22Rv1 (cell line): ENCODE data around the gene FLNB.

Experiments
- ZFX ChIP-seq: fragments of 450-650 bp; IDR thresholded peaks from 2 replicates; pipeline ENCODE4 v1.6.1; 2017; ENCODE audit warnings: antibody characterized with exemption, borderline replicate concordance
- TF ChIP-seq, protein P1 (sequence below): fragments of 450-650 bp; IDR thresholded peaks from 2 replicates; pipeline ENCODE4 v1.5.1; 2017; ENCODE audit warnings: mild to moderate bottlenecking

DNA sequence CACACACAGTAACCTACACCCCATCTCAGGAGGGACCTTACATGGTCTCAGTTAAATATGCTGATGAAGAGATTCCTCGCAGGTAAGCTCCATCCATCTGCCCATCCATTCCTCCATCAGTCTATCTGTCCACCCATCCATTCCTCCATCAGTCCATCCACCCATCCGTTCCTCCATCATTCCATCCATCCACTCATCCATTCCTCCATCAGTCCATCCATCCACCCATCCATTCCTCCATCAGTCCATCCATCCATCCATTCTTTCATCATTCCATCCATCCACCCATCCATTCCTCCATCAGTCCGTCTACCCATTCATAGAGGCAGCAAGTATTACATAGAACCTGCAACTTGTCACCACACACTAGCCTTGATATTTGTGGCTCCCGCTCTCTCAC is 124.6 kb downstream of the FLNB start:
- TF ChIP-seq, protein P1, sequence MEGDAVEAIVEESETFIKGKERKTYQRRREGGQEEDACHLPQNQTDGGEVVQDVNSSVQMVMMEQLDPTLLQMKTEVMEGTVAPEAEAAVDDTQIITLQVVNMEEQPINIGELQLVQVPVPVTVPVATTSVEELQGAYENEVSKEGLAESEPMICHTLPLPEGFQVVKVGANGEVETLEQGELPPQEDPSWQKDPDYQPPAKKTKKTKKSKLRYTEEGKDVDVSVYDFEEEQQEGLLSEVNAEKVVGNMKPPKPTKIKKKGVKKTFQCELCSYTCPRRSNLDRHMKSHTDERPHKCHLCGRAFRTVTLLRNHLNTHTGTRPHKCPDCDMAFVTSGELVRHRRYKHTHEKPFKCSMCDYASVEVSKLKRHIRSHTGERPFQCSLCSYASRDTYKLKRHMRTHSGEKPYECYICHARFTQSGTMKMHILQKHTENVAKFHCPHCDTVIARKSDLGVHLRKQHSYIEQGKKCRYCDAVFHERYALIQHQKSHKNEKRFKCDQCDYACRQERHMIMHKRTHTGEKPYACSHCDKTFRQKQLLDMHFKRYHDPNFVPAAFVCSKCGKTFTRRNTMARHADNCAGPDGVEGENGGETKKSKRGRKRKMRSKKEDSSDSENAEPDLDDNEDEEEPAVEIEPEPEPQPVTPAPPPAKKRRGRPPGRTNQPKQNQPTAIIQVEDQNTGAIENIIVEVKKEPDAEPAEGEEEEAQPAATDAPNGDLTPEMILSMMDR = no peak
- no peak for TF ChIP-seq ZFX
